CD4-positive, alpha-beta T cell treated with Interferon gamma for 1 hour (primary cell): ENCODE measurements around the gene ARHGAP42.

Source experiments
- DNase-seq: peaks from one replicate; pipeline ENCODE4 v3.0.0-alpha.2; 2020

The ARHGAP42 gene

GRCh38 chr11:100805506-100806199 is 118.6 kb downstream of the ARHGAP42 start:
- DNase-seq, result no peak

DNA sequence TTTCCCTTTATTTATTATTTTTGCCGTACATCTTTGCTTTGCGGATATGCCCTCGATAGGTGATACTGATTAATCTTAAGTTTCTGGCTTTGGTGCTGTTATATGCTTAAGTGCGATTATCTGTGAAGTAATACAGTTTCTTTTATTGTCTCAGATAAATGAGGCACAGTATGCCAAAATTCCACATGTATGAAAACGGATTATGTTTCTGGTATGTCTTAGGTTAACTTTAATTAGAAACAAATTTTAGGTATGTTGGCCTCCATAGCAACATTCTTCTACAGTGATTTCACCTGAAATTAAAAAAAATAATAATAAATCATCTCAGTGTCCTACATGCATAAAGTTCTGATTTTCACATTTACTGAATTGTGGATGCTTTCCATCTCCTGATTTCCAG is 119.2 kb downstream of the ARHGAP42 start:
- DNase-seq, result no peak

DNA sequence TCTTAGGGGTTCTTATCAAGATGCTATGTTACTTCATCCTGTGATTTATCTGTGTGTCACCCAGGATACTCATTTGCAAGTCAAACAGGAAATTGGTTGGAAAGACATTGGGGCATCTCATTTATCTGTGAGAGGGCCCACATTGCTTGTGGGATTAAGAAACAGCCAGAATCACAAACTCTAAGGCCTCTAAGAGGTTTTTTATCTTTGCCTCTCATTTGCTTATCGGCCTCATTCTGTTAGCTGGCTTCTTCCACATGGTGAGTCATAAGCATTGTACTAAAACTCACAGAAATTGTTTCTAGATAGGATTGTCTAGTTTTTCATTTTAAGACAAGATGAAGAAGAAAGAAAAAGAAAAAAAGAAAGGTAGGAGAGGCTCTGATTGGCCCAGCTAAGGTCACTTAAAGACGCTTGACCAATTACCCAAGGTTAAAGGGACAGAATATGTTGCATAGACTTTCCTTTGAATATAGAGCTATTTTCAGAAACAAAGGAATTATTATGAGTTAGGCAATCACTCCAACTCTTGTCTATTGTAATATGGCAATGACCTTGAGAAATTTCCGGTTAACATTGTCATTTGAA is 121.9 kb downstream of the ARHGAP42 start:
- no peak for DNase-seq

GRCh38 chr11:100810146-100810545 is 123.1 kb downstream of the ARHGAP42 start:
- no peak for DNase-seq

- no peak for DNase-seq
These were observed 123.6 kb downstream of the ARHGAP42 start for GRCh38 chr11:100810666-100811065.

GRCh38 chr11:100812517-100812916 is 125.4 kb downstream of the ARHGAP42 start:
- no peak for DNase-seq

- no peak for DNase-seq
These were observed 128.8 kb downstream of the ARHGAP42 start for GRCh38 chr11:100815787-100816330.

DNA sequence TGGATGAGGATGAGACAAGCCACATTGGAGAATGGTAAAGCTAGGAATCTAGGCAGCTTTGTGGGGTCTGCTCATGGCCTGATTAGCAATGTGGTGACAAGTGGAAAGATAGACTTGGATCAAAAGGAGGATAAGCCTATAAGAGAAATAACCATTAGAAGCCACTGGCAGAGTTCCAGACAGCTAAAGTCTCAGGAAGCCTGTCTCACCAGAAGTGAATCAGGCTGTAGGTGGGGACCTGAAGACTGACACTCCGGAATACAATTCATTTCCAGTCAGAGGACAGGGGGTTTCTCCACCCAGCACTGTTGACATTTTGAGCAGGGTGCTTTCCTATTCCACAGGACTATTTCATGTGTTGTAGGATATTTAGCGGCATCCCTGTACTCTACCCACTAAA is 129.7 kb downstream of the ARHGAP42 start:
- DNase-seq, result no peak

GRCh38 chr11:100817620-100818019 is 130.5 kb downstream of the ARHGAP42 start:
- DNase-seq, result no peak

GRCh38 chr11:100820621-100821020 is 133.5 kb downstream of the ARHGAP42 start:
- DNase-seq, result no peak

GRCh38 chr11:100821198-100821597 is 134.1 kb downstream of the ARHGAP42 start:
- no peak for DNase-seq

GRCh38 chr11:100823360-100823759 is 136.3 kb downstream of the ARHGAP42 start:
- no peak for DNase-seq

- DNase-seq, result no peak
These were observed 137.1 kb downstream of the ARHGAP42 start for GRCh38 chr11:100824041-100824809.

DNA sequence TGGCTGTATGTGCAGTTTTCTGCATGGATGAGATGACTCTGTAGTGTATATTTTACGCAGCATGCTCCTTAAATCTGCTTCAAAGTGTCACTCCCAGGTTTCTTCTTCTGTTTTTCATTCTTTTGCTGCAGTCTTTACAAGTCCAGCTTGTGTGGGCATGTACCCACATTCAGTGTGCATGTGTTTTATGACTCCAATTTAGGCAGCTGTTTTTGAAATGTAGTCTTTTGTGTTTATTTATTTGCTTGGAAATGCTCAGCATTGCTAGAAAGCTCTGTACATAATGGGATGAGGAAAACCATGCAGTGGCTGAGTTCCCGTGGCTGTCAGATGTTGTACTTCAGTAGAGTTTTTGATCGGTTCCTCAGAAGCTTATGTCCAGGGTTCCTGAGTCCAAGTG is 138.5 kb downstream of the ARHGAP42 start:
- no peak for DNase-seq

DNA sequence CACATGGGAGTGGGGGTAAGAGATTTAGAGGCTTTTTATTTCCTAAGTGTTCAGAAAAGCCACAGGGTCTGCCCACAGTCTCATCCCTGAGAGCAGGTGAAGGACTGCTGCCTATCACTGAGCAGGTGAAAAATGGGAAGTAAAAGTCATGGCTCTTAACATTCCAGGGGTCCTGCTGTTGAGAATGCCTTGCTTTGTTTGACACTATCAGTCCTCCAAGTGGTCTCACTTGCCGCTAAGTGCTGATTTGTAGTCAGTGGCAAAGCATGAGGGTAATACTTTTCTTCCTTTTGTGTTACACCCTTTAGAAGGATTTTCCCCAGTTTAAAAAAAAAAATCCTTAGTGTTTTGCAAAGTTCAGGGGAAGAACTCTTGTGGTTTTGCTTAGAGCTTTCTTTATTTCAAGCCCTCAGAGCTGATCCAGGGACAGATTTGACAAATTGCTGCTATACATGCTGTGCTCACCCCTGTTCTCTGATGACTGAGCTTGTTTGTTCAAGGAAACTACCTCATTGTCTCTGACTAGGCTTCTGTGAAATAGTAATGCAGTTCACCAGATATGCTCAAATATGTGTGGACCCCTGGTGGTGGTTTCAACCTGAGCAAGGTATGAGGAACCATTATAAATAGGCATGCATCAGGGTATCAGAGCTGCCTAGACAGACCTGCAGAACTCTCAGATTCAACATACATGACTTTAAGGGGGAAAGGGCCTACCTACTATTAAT is 141.0 kb downstream of the ARHGAP42 start:
- peak; percentile 5 for DNase-seq

DNA sequence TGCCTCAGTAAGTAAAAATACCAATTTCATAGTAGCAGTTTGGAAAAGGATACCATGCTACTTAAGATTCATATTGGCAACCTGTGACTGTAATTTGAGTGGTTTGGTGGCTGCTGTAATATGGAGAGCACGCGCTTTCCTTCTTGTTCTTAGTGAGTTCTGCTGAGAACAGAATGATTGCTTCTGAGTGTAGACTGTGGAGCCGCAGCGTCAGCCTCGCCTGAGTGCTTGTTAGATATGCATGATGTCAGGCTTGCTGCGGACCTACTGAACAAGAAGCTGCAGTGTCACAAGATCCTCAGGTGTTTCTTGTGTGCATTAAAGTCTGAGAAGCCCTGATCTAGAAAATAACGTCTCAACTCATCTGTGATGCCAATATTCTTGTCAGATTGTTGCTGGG is 143.2 kb downstream of the ARHGAP42 start:
- no peak for DNase-seq

DNA sequence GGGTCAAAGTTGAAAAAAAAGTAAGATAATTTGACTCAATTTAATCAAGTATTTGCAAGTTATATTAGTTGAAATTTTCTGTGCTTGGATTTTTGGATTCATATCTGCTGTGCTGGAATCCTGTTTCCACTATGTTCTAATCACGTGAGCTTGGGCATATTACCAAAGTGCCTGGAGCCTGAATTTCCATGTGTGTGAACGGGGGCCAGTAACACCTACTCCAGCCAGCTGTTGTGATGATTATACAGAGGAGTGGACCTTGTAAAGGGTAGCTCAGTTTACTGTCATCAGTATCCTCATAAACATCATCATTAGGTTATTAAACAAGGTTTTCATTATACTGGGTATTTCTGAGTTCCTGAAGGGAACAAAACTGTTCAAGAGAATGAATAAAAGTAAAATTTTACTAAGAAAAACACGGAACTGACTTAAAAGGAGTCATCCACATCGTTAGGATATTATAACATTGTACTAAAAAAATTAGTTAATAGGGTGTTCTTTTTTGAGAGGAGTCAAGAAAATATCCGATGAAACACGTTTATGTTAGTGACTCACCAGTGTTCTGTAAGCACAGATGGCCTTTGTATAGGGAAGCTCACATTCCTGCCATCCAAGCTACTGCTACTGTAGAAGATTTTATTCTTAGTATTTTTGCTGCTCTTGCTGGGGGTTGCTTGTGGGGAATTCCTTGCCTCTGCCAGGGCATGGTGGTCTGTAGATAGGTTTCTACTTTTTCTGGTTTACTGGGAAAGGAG is 144.1 kb downstream of the ARHGAP42 start:
- DNase-seq, result no peak

DNA sequence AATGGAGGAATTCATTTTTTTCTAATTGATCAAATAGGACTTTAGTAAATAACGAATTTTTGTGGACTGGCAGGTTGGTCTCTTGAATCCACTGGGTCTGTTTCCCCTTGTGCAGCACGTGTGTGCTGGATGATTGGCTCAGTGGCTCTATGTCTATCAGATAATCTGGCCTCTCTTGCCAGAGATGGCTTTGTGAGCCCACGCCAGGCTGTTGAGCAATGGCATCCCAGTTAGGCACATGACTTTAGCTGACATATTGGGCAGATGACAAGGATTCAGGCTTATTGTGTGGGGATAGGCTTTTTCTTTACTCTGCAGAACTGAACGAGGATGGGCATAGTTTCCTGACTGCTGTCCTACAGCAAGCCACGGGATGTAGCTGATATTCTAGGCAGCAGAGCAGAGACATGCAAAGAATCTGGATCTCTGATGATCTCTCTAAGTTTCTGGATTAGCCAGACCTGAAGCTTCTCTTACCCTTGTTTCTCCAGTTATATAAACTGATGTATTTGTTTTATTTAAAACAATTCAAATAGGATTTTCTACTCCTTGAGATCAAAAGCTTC is 144.9 kb downstream of the ARHGAP42 start:
- DNase-seq, result no peak

- DNase-seq, result no peak
These were observed 145.7 kb downstream of the ARHGAP42 start for GRCh38 chr11:100832829-100833228.

GRCh38 chr11:100833276-100833675 is 146.2 kb downstream of the ARHGAP42 start:
- DNase-seq, result no peak

GRCh38 chr11:100835854-100836253 is 148.8 kb downstream of the ARHGAP42 start:
- no peak for DNase-seq

- no peak for DNase-seq
These were observed 150.2 kb downstream of the ARHGAP42 start for GRCh38 chr11:100837311-100837710.
